Stimulated activated CD4-positive, alpha-beta T cell treated with anti-CD3 and anti-CD28 coated beads, Interleukin-2, amount 100 ng/mL, for 4 hours (primary cell): ENCODE measurements around the gene KNDC1.
"Not testable (repeated sequence)": the region's sequence is repeated elsewhere in the genome, so short reads cannot be mapped to it uniquely, and the experiment has no call there.

Source experiments
- DNase-seq: peaks from one replicate; pipeline ENCODE4 v3.0.0-alpha.2; 2020; ENCODE audit warnings: low read depth

KNDC1 gene

DNA sequence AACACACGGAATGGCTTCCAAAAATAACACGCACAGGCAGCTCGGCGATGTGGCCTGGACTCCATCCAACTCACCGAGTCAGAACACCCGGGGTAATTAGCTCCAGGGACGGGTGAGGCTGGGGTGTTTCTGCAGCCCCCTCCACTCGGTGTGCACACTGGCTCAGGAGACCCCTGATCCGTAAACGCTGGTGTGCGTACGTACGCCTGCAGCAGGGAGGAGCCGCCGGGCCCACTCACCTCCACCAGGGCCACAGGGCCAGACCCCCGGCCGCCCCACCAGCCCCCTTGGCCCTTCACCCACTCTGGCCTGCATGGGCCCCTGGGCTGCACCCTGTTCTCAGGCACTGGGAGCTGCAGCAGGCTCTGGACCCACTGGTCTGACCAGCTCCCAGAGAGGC is 47.6 kb downstream of the KNDC1 start:
- no peak for DNase-seq

DNA sequence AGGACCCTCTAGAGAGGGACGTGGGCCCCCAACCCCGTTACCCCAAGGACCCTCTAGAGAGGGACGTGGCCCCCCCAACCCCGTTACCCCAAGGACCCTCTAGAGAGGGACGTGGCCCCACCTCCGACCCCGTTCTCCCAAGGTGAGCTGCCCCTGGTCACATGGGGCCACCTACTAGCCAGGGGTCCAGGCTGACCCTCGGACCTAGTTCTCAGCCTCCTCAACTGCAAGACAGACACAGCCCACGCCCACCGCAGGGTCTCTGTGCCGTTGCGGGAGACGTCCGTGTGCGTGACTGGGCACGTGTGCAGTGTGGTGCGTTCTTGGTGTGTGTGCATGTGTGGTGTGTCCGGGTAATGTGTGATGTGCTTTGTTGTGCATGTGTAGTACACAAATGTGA is 48.4 kb downstream of the KNDC1 start:
- no peak for DNase-seq

DNA sequence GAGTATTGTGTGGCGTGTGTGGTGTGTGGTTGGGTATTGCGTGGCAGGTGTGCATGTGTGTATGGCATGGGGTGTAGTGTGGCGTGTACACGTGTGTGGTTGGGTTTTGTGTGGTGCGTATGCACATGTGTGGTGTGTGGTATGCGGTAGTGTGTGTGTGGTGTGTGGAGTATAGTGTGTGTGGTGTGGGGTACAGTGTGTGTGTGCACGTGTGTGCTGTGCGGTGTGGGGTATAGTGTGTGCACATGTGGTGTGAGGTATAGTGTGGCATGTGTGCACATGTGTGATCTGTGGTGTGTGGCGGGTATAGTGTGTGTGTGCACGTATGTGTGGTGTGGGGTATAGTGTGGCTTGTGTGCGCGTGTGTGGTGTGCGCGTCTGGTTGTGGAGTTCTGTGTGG is 49.1 kb downstream of the KNDC1 start:
- DNase-seq: no peak

DNA sequence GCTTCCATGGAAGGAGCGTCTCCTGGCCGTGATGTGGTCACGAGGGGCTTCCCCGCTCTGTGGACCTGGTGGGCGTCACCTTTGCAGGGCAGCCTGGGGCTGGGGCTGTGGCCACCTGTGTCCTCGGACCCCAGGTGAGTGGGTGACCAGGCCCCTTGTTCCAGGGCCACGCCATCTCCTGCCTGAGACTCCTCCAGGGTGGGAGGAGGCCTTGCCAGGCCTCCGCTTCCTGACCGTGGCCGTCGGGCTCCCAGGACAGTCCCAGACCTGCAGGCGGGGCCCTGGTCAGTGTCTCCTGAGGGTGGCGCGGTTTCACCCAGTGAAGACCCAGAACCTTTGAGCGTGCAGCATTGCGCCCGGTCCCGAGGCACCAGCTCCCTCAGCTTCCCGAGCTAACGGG is 49.6 kb downstream of the KNDC1 start:
- no peak for DNase-seq

DNA sequence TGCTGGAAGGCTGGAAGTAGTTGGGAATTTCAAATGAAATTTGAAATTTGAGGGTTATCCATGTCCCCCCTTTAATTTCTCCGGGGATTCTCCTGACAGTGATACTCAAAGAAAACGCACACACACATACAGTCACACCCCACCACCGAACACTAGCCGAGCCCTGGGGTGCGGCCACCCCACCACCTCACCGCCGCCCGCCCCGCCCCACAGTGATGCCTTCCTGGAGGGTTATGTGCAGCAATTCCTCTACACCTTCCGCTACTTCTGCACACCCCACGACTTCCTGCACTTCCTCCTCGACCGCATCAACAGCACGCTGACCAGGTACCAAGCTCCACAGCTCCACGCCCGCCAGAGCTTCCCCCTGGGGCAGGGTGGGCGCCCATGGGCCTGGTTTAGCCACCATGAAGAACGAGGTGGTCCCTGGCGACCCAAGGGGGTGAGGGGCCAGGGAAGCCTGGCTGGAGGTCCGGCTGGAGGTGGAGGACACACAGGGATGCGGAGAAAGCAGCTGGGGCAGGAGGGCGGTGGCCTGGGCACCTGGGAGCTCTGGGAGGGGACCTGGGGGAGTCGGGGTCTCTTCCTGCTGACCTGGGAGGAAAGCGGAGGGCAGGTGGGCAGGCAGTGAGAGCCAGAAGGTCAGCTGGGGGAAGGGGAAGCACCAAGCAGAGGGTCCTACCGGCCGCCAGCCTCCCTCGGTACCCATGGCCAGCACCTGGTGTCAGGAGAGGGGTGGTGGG is 50.5 kb downstream of the KNDC1 start:
- no peak for DNase-seq

DNA sequence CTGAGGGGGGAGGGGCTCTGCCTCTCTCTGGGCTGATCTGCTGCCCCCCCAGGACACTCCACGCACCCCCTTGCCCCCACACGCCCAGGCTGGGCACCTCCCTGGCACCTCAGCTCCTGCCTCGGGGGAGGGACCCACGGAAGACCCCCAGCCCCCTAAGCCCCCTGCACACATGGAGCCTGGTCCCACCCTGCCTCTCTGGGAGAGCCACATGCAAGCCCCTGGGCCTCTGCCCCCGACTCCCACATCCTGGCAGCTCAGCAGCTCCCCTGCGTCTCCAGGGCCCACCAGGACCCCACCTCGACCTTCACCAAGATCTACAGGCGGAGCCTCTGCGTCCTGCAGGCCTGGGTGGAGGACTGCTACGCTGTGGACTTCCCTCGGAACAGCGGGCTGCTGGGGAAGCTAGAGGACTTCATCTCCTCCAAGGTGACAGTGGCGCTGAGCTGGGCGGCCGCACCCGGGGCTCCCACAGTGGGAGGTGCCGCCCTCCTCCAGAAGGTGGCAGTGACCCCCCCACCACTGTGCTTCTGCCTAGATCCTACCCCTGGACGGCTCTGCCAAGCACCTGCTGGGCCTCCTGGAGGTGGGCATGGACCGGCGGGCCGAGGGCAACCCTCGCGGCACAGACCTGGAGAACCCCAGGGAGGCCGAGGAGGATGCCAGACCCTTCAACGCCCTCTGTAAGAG is 51.3 kb downstream of the KNDC1 start:
- no peak for DNase-seq

DNA sequence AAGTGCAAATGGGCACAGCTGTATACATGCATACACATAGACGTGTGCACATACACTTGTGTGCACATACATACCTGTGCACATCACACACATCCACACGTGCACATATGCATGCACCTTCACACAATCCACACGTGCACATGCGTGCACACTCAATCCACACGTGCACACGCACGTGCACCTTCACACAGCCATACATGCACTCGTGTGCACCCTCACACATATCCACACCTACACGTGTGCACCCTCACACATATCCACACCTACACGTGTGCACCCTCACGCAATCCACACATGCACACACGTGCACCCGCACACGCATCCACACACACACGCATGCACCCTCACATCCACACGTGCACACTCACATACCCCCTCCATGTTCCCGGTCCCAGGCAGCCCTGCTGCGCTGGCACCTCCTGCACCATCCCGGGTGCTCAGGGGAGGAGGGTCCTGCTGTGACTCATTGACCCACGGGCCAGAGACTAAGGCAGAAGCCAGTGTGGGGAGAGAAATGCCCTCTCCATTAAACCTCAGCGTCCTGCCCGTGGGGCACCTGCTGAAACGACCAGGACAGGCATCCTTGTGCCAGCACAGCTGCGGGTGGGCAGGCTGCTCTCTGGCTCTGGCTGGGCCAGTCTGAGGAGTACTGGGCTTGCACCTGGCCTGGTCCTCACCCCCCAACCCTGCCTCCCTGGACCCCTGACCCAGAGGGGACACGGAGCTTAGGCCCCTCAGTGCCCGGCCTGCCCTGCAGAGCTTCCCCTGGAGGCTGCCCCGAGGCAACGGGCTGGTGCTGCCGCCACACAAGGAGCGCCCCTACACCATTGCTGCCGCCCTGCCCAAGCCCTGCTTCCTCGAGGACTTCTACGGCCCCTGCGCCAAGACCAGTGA is 52.2 kb downstream of the KNDC1 start:
- DNase-seq: no peak

DNA sequence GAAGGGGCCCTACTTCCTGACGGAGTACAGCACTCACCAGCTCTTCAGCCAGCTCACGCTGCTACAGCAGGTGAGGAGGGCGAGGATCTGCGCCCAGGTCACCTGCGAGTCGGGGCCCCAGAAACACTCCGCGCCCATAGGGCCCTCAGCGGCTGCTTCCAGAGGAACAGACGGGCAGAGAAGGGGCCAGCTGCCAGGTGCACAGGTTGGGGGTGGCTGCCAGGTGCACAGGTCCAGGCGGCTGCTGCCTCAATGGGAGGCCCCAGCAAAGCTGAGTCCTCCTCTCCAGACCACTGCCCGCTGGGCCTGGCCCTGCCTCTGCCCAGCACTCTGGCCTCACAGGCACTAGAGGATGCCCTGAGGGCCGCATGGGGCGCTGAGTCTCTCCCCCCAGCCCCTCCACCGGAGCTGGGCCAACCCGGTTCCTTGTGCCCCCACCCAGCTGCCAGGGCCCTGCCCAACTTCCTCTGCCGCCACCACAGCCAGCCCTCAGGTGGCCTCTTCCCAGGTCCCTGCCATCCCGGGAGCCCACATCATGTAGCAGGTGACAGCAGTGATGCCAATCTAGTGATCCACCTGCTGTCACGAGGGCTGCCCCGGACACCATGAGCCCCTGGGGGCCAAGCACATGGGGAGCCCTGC is 53.0 kb downstream of the KNDC1 start:
- DNase-seq: no peak

DNA sequence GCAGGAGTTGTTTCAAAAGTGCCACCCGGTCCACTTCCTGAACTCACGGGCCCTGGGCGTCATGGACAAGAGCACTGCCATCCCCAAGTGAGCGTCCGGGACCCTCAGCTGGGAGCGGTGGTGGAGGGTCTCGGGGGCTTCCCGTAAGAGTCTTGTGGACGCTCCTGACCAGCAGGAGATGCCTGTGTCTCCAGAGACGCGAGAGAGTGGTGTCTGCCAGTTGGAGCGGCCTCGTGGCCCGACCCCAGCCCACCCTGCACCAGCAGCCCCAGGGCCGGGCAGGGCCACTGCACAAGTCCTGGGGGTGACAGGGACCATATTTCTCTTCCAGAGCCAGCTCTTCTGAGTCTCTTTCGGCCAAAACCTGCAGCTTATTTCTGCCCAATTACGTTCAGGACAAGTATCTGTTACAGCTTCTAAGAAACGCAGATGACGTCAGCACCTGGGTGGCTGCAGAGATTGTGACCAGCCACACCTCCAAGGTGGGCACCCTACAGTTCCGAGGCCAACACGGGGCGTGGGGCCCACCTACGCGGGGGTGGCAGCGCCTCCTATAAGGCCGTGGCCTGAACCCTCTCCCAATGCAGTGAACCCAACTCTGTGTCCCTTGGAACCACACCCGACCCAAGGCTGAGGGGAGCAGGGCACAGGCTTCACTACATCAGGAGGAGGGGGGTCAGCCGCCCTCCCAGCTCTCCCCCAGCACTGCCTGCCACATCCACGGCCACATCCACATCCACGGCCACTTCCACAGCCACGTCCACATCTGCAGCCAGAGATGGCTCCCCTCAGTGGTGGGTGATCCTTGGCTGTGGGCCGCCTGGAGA is 53.8 kb downstream of the KNDC1 start:
- no peak for DNase-seq

DNA sequence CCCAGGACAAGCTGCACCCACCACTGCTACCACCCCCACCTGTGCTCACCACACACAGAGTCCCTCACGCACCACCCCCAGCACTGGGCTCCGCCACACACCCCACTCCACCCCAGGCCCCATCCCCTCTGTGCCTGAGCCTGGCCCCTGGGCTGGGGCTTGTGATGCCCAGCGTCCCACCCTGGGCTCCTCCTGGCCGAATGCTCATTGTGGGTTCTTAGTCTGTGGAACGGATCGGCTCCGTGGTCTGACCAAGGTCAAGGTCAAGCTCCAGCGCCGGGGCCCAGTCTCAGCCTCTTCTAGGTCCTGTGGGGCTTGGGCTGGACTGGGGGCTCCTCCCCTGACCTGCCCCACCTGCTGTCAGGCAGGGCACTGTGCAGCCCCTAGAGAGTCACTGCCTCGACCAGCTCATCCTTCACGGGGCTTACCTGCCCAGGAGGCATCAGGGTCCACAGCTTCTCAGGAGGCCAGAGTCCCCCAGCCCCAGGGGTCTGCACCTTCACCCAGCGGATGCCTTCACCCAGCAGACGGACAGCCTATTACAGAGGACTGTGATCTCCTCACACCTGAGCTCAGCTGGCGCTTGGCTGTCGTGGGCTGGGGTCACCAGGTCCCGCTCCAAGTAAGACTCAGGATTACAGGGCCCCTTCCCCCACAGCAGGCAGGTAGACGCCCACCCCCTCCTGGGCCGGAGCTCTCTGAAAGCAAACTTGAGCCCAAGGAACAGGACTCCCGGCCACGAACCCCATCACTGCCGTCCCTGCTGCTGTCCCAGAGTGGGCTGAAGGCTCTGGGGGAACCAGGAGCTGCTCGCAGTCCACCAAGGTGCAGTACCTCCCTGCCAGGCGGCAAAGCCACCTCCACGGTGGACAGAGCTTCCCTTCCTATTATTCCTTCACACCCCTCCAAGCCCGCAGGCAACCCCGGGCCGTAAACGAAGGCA is 54.7 kb downstream of the KNDC1 start:
- no peak for DNase-seq

DNA sequence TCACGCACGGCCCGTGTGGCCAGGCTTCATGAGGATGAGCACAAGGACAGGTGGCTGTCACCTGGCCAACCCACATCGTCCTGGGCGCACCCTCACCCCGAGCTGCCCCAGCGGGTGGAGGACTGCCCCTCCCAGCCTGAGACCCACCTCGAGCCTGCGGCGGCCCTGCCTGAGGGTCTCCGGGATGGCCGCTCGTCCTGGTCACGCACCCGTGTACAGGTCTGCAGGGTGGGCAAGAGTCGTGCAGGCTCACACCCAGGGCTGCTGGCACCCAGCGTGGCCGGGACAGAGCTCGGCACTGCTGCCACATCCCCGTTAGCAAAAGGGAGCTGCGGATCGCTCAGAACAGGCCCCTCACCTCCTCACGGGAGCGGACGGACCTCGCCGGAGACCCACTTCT is 55.6 kb downstream of the KNDC1 start:
- DNase-seq: no peak

DNA sequence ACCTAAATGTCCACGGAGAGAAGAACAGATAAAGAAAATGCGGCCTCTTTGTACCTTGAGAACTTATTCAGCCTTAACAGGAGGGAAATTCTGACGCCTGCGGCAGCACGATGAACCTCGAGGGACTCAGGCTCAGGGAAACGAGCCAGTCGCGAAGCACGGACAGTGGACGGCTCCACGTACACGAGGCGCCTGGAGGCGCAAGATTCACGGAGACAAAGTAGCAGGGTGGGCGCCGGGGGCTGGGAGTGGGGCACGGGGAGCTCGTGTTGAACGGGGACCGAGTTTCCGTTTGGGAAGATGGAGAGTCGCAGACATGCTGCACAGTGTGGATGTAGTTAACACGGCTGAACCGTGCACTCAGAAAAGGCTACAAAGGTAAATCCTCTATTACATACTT is 56.8 kb downstream of the KNDC1 start:
- no peak for DNase-seq

DNA sequence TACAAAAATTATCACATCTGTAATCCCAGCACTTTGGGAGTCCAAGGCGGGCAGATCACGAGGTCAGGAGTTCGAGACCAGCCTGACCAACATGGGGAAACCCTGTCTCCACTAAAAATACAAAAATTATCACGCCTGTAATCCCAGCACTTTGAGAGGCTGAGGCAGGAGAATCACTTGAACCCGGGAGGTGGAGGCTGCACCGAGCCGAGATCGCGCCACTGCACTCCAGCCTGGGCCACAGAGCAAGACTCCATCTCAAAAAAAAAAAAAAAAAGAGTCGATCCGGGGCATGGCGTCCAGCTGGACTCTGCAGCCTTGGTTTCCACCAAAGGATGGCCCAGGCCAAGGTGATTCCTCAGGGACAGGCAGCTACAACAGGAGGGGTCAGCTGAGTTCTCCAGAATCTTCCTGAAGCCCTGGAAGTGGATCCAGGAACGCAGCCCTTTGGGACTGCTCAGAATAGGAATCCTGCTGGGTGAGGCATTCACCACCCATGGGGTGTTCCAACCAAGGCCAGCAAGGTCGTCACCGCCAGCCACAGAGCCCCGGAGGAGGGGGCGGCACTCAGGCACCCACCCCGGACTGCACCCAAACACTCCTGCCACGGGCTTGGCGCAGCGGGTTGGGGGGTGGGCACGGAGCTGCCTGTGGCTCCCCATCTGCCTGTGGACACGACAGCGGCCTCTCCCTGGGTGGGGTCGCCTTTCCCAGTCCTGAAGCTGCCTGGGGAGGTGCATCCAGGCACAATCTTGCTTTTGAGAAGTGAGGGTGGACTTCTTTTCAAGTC is 58.0 kb downstream of the KNDC1 start:
- DNase-seq: no peak

DNA sequence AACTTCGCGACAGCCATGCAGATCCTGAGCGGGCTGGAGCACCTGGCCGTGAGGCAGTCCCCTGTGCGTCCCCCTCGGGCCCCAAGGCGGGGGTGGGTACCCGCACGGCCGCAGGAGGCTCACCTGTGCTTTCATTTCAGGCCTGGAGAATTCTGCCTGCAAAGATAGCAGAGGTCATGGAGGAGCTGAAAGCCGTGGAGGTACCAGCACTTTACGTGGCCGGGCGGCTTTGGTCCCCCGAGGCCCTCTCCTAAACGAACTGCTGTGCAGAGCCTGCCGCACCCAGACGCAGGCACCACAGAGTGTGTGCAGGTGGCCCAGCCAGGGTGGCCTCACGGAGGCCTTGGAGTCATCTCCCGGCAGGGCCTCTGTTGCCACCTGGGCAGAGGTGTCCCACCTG is 58.9 kb downstream of the KNDC1 start:
- DNase-seq: no peak

DNA sequence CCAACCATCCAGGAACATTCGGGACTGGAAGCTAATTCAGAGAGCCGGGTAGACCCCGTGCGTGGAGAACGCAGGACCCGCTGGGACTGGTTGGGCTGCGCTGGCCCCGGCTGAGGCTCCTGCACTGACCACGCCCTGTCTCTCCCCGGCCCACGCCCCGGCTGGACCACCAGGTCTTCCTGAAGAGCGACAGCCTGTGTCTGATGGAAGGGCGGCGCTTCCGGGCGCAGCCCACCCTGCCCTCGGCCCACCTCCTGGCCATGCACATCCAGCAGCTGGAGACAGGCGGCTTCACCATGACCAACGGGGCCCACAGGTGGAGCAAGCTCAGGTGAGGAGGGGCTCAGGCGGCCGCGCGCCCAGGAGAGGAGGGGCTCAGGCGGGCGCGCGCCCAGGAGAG is 59.8 kb downstream of the KNDC1 start:
- no peak for DNase-seq

DNA sequence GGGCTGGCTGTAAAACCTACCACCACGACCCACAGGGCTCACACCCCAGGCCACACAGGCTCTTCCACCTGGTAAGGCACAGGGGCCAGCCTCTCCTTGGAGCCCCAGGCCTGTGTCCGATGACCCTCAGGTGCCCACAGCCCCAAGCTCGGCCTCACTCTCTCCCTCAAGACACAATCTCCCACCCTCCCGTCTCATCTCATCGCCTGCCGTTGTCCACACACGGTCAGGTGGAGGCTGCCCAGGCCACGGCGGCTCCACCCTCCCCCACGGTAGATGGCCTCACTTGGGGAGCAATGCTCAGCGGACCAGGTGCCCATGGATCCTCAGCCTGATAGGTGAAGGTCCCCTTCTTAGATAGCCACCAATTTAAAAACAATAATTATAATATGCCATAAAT is 61.3 kb downstream of the KNDC1 start:
- no peak for DNase-seq

DNA sequence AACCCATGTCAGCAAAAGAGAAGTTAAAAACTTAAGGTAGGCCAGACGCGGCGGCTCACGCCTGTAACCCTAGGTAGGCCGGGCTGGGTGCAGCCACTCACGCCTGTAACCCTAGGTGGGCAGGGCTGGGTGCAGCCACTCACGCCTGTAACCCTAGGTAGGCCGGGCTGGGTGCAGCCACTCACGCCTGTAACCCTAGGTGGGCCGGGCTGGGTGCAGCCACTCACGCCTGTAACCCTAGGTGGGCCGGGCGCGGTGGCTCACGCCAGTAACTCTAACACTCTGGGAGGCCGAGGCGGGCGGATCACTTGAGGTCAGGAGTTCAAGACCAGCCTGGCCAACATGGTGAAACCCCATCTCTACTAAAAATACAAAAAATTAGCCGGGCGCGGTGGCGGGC is 61.7 kb downstream of the KNDC1 start:
- not testable (repeated sequence) for DNase-seq

DNA sequence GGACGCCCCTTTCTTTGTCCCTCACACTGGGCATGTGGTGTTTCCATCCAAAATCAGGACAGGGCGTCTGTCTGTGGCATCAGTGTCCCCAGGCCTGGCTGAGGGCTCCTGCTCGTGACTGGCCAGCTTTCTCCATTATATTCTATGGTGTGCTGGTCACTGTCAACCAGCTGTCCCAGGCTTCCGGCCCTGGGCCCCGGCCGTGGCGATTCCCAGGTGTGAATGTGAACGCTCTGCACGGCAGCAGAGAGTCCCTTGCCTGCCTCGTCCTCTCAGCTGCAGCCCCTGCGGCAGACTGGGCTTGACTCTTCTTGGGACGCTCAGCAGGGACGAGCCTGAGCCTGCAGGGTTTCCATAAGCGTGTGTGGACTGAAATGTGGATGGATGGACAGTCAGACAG is 64.1 kb downstream of the KNDC1 start:
- DNase-seq: no peak

DNA sequence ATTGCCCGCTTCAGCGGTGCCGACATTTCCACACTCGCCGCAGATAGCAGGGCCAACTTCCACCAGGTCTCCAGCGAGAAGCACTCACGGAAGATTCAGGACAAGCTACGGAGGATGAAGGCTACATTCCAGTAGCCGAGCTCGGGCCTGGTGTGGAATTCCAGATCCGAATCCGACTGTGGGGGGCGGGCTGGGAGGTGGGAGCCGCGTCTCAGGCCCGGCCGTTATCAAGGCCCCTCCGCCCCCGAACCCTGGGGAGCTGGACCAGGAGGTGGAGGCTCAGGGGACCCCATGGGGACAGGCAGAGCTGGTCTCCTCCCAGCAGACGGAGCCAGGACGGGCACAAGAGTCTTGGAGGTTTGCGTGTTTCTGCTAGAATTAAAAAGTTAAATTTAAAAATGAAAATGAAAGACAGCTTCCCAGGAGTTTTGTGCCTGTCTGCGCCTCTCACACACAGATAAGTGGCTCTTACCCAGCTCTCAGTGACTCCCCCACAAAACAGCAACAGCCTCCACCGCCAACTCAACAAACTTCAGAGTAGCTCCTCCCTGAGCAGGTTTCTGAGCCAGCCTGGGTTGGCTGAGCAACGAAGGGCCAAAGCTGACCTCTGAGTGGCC is 64.8 kb downstream of the KNDC1 start:
- no peak for DNase-seq
